ENCODE measurements around the gene PPIAL4G. TPM values are rescaled to one million over a fixed set of nuclear protein-coding genes. Genes with fewer than 3 reads are reported as not detected.
"Not testable (repeated sequence)": the region's sequence is repeated elsewhere in the genome, so short reads cannot be mapped to it uniquely, and the experiment has no call there.

The PPIAL4G gene
- total RNA-seq, 2 experiments from 2014 or later = 1.6 to 1.8 TPM

DNA sequence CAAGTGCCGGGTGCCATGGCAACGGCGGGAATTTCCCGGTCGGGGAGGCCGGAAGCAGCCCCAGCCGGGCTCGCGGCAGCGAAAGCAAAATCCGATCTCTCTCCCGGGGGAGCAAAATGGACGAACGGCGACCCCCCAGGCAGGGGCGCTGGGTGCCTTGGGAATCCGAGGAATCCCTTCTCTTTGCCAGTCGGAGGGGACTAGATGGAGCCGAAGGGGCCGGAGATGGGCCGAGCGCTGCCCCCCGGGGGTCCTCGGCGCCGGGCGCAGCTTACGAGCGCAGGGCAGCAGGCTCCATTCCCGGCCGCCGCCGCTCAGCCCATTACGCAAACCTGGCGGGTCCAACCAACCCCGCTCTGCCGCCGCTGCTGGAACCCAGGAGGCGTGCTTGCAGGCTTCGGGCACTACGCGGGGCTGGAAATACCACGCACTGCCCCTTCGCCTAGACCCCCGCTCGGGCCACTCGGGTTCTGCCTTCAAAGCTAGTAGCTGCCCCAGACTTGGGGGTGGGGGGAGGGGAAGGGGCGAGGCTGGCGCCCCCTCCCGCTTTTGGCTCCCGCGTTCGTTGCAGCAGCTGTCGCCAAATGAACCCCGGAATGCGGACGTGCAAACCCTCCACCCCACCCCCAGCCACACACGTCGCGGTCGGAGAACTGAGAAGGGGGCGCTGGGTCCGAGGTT is 24.1 kb downstream of the PPIAL4G start:
- not testable (repeated sequence) for H3K9me3 Mint-ChIP-seq; H3K36me3 Mint-ChIP-seq; H3K4me1 Mint-ChIP-seq; H3K27me3 Mint-ChIP-seq; ATAC-seq (ENCODE audit: low read depth)
- peak overlapping the region; percentile 69 for H3K4me3 Mint-ChIP-seq
- peak; percentile 62 for DNase-seq
- H3K27ac Mint-ChIP-seq = peak overlapping the region; percentile 73
- POLR2A ChIA-PET = interaction anchor here (1.3 kb wide), 1 partner anchor 125 kb away, joined by 3 read pairs; no protein-coding TSS in a partner anchor

DNA sequence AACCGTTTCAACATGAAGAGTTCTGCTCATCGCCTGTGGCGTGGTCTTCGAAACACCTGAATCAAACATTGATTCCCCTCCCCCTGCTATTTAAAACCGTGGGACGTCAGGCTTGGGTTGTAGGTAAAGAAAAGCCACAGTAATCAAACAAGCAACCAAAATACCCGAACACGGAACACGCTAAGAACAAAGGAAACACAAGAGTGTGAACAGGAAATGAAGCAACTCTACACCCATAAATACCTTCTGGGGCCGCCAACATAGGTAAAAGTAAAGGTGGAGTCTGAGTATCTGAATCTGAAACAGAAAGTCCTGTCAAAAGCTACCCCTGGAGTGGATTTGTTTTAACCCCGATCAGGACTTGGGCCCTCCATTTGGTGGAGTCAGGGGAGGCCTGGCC is 24.7 kb downstream of the PPIAL4G start:
- not testable (repeated sequence) for H3K4me1 Mint-ChIP-seq; H3K36me3 Mint-ChIP-seq; H3K27me3 Mint-ChIP-seq; ATAC-seq (ENCODE audit: low read depth); H3K9me3 Mint-ChIP-seq
- Mint-ChIP-seq H3K4me3 (peak overlapping the region; percentile 91), H3K27ac (peak overlapping the region; percentile 96)
- peak; percentile 35 for DNase-seq
- POLR2A ChIA-PET = interaction anchor here (1.3 kb wide), 1 partner anchor 124 kb away, joined by 3 read pairs; no protein-coding TSS in a partner anchor

DNA sequence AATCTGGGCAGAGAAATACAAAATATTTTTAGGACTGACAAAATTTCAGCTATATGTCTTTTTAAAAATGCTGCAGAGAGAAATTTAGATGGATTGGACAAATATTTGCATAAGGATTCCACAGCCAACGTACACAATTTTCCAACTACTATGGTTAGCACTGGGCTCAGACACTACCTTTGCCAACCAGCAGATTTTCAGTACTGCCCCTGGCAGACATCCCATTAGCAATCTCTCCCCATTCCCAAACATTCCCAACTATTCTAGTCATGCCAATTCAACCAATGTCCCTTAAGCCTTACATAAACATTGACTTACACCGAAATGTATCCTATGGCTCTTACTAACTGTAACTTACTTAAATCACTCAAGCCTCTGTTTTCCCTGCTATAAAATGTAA is 30.3 kb downstream of the PPIAL4G start:
- ATAC-seq (ENCODE audit: low read depth); DNase-seq; H3K9me3 Mint-ChIP-seq; H3K27me3 Mint-ChIP-seq; H3K4me1 Mint-ChIP-seq; H3K4me3 Mint-ChIP-seq; H3K36me3 Mint-ChIP-seq; POLR2A ChIA-PET: not testable (repeated sequence)
- H3K27ac Mint-ChIP-seq = peak overlapping the region; percentile 30

- H3K9me3 Mint-ChIP-seq; H3K27ac Mint-ChIP-seq; DNase-seq; H3K27me3 Mint-ChIP-seq; H3K4me1 Mint-ChIP-seq; H3K4me3 Mint-ChIP-seq; ATAC-seq (ENCODE audit: low read depth); POLR2A ChIA-PET: not testable (repeated sequence)
- peaks cover 23% of the 10 kb centered on the region for H3K36me3 Mint-ChIP-seq
Measured at GRCh38 chr1:148439654-148440325, 43.3 kb downstream of the PPIAL4G start.

- POLR2A ChIA-PET = no interaction called here
- H3K27ac Mint-ChIP-seq = no peak overlapping the region
- H3K9me3 Mint-ChIP-seq = no peaks in the 10 kb centered on the region
- no peaks in the 10 kb centered on the region for H3K27me3 Mint-ChIP-seq
- H3K4me1 Mint-ChIP-seq = peaks cover 7% of the 10 kb centered on the region
- no peak for ATAC-seq (ENCODE audit: low read depth)
- no peak for DNase-seq
- peaks cover 51% of the 10 kb centered on the region for H3K36me3 Mint-ChIP-seq
- H3K4me3 Mint-ChIP-seq = no peak overlapping the region
Measured at GRCh38 chr1:148435406-148435805, 47.7 kb downstream of the PPIAL4G start.

- H3K4me3 Mint-ChIP-seq = no peak overlapping the region
- peaks cover 53% of the 10 kb centered on the region for H3K36me3 Mint-ChIP-seq
- H3K27me3 Mint-ChIP-seq = no peaks in the 10 kb centered on the region
- no peak overlapping the region for H3K27ac Mint-ChIP-seq
- no peak for DNase-seq
- no peak for ATAC-seq (ENCODE audit: low read depth)
- POLR2A ChIA-PET = no interaction called here
- H3K4me1 Mint-ChIP-seq = peaks cover 7% of the 10 kb centered on the region
- H3K9me3 Mint-ChIP-seq = no peaks in the 10 kb centered on the region
Measured at GRCh38 chr1:148434832-148435231, 48.3 kb downstream of the PPIAL4G start.

DNA sequence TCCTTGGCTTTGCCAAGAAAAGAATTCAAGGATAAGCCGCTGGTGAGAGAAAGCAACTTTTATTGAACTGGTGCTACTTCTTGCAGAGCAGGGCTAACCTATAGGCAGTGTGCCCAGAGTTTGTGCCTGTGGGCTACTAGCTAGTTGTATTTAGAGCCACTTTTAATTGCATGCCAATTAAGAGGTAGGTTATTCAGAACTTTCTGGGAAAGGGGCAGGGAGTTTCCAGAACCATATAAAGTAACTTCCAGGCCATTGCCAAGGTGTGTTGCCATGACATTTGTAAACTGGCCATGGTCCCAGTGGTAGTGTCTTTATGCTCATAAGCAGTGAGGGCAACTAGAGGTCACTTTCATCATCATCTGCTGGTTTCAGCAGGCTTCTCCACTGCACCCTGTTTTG is 50.2 kb downstream of the PPIAL4G start:
- ATAC-seq (ENCODE audit: low read depth); H3K27ac Mint-ChIP-seq; DNase-seq; H3K27me3 Mint-ChIP-seq; POLR2A ChIA-PET; H3K9me3 Mint-ChIP-seq; H3K4me3 Mint-ChIP-seq: not testable (repeated sequence)
- H3K4me1 Mint-ChIP-seq = peaks cover 12% of the 10 kb centered on the region
- H3K36me3 Mint-ChIP-seq = peaks cover 64% of the 10 kb centered on the region

Other genes starting within 250 kb of the PPIAL4G start
- 10 to 100 TPM; 16.8 to 17.3 TPM for gene NBPF14, start 112.7 kb upstream of the PPIAL4G start, total RNA-seq

Measured in activated naive CD8-positive, alpha-beta T cell treated with anti-CD3 and anti-CD28 coated beads, Interleukin-2, amount 10 ng/mL, durations not matched to agents 7 days and 5 days (primary cell).